Endothelial cell of umbilical vein (primary cell): ENCODE data around the gene NKAIN4. TPM values are rescaled to one million over a fixed set of nuclear protein-coding genes. Genes with fewer than 3 reads are reported as not detected.

ENCODE experiments used
- BruUV-seq: library from RNA; stranded (reverse); fragments of 400-500 nt; replicated peaks from 2 replicates; lab custom pipeline; 2021; lab: Mats Ljungman, UMichigan
- CTCF ChIA-PET: fragments of 300-600, 350-600 bp; sonication (Branson Sonifier 250); formaldehyde crosslinking; loops from one replicate; lab custom pipeline; 2021; ENCODE audit warnings: antibody characterized with exemption, inconsistent platforms; lab: Charles Lee
- POLR2A ChIA-PET: fragments of 300-600, 350-600 bp; sonication (Branson Sonifier 250); formaldehyde crosslinking; loops from one replicate; lab custom pipeline; 2021; ENCODE audit warnings: antibody characterized with exemption, inconsistent platforms; lab: Charles Lee
- DNase-seq: peaks from one replicate; pipeline ENCODE4 v3.0.0-alpha.2; 2011; ENCODE audit warnings: low read depth, low spot score
- FAIRE-seq: peaks from 2 replicates; lab custom pipeline; 2011; peaks lifted over from hg19 to GRCh38; lab: Jason Lieb, UNC
- H2AFZ ChIP-seq: 2 replicates; pipeline ENCODE4 v1.6.0; 2012; ENCODE audit warnings: low read depth, low read length, control low read depth, inconsistent platforms
- H3K27ac ChIP-seq: 2 replicates; pipeline ENCODE4 v1.5.1; 2011; ENCODE audit warnings: low read depth, mild to moderate bottlenecking, control low read depth, low read length, moderate library complexity; ENCODE audit not compliant: insufficient read depth
- H3K27me3 ChIP-seq, 2 experiments: 2 replicates each; pipeline versions ENCODE4 v1.6.0 to v1.6.1; 2011; ENCODE audit warnings: low read length in 2 of 2, mixed read lengths in 1 of 2; ENCODE audit not compliant: control insufficient read depth in 2 of 2, insufficient read depth in 2 of 2
- H3K36me3 ChIP-seq, 2 experiments: 2 replicates in 1 of 2; 3 replicates in 1 of 2; pipeline ENCODE4 v1.5.1; 2011; ENCODE audit warnings: low read length in 2 of 2, mild to moderate bottlenecking in 1 of 2, moderate library complexity in 1 of 2; ENCODE audit not compliant: control insufficient read depth in 2 of 2, insufficient read depth in 2 of 2; ENCODE audit errors: extremely low read depth in 1 of 2
- H3K4me1 ChIP-seq: 3 replicates; pipeline ENCODE4 v1.5.1; 2011; ENCODE audit warnings: mild to moderate bottlenecking, low read length; ENCODE audit not compliant: control insufficient read depth, insufficient read depth; ENCODE audit errors: extremely low read depth
- H3K4me2 ChIP-seq: 2 replicates; pipeline ENCODE4 v1.6.1; 2011; ENCODE audit warnings: low read length, control low read depth, mixed read lengths; ENCODE audit not compliant: insufficient read depth
- H3K4me3 ChIP-seq, 3 experiments: fragments of 200-600 bp in 1 of 3; sonication (generic), shearing (Covaris generic) in 1 of 3; replicated peaks in 1 of 3; 2 replicates each; pipeline ENCODE4 v1.5.1; 2011 to 2016; ENCODE audit warnings: control low read depth in 3 of 3, low read length in 3 of 3, mild to moderate bottlenecking in 2 of 3, inconsistent platforms in 1 of 3, low read depth in 1 of 3, moderate library complexity in 1 of 3; ENCODE audit not compliant: insufficient read depth in 1 of 3
- H3K79me2 ChIP-seq: 2 replicates; pipeline ENCODE4 v1.6.0; 2012; ENCODE audit warnings: low read length, inconsistent platforms; ENCODE audit not compliant: control insufficient read depth, insufficient read depth
- H3K9ac ChIP-seq: replicated peaks from 2 replicates; pipeline ENCODE3; 2011; ENCODE audit warnings: low read length, control low read depth; ENCODE audit not compliant: insufficient read depth; ENCODE audit errors: extremely low read depth
- H3K9me1 ChIP-seq: replicated peaks from 3 replicates; pipeline ENCODE4 v1.6.0; 2011; ENCODE audit warnings: mild to moderate bottlenecking, low read length; ENCODE audit not compliant: control insufficient read depth, insufficient read depth; ENCODE audit errors: extremely low read depth
- H3K9me3 ChIP-seq: replicated peaks from 2 replicates; pipeline ENCODE4 v1.5.1; 2012; ENCODE audit warnings: low read length, inconsistent platforms; ENCODE audit not compliant: control insufficient read depth, insufficient read depth
- H4K20me1 ChIP-seq: replicated peaks from 2 replicates; pipeline ENCODE3; 2011; ENCODE audit warnings: mild to moderate bottlenecking, low read length; ENCODE audit not compliant: control insufficient read depth, insufficient read depth; ENCODE audit errors: extremely low read depth
- EZH2 ChIP-seq: IDR thresholded peaks from 2 replicates; pipeline ENCODE4 v1.6.1; 2012; ENCODE audit warnings: borderline replicate concordance, low read depth, mild to moderate bottlenecking, moderate library complexity, low read length, inconsistent platforms; ENCODE audit not compliant: severe bottlenecking
- FOS ChIP-seq: IDR thresholded peaks from 2 replicates; pipeline ENCODE4 v1.6.1; 2011; ENCODE audit warnings: mild to moderate bottlenecking, low read length, moderate library complexity, borderline replicate concordance; ENCODE audit not compliant: insufficient read depth
- GATA2 ChIP-seq: IDR thresholded peaks from 2 replicates; pipeline ENCODE4 v1.7.0; 2011; ENCODE audit warnings: low read depth, mild to moderate bottlenecking, moderate library complexity, mixed read lengths, low read length; ENCODE audit not compliant: insufficient read length, insufficient read depth
- JUN ChIP-seq: IDR thresholded peaks from 2 replicates; pipeline ENCODE4 v1.6.1; 2011; ENCODE audit warnings: borderline replicate concordance, low read depth; ENCODE audit not compliant: insufficient read length, insufficient read depth
- MYC ChIP-seq: IDR thresholded peaks from one replicate; pipeline ENCODE4 v1.6.1; 2011; ENCODE audit warnings: mild to moderate bottlenecking, low read depth, low read length
- POLR2A ChIP-seq: IDR thresholded peaks from 2 replicates; pipeline ENCODE4 v1.6.1; 2012; ENCODE audit warnings: low read depth, mild to moderate bottlenecking, control low read depth, low read length
- POLR2AphosphoS5 ChIP-seq: IDR thresholded peaks from 2 replicates; pipeline ENCODE4 v1.6.1; 2012; ENCODE audit warnings: low read depth, mild to moderate bottlenecking, control low read depth, low read length, moderate library complexity; ENCODE audit not compliant: insufficient read depth
- dilution Hi-C: fragments of 300-500 bp; cut with MboI; formaldehyde crosslinking; loops from one replicate; pipeline ENCODE4 v1.15.0; 2019; ENCODE audit warnings: low sequenced_read_pairs; ENCODE audit not compliant: extremely low pct_ligation_motif_present
- intact Hi-C: fragments of 100-400 bp; cut with micrococcal nuclease; formaldehyde crosslinking; loops from one replicate; pipeline ENCODE4 v1.10.0; 2022
- polyA plus RNA-seq, 4 experiments: library from polyadenylated mRNA; depleted of rRNA in 3 of 4; stranded (reverse) in 3 of 4; unstranded in 1 of 4; fragments of >200 nt; gene quantifications; 2 replicates each; pipeline versions ENCODE4 v1.2.1 to v1.2.3, GENCODE V29; 2011 to 2012; ENCODE audit warnings: missing spikeins in 1 of 4
- total RNA-seq: library from RNA; stranded (reverse); gene quantifications from 2 replicates; pipeline ENCODE4 v1.2.3, GENCODE V29; 2021
- TF ChIP-seq, protein P1 (sequence below), 2 donors: IDR thresholded peaks; 1 replicate in 1 of 2; 2 replicates in 1 of 2; pipeline ENCODE4 v1.5.1; 2011; ENCODE audit warnings: low read length in 2 of 2, mild to moderate bottlenecking in 2 of 2, moderate library complexity in 2 of 2, control low read depth in 1 of 2, inconsistent platforms in 1 of 2, low read depth in 1 of 2; ENCODE audit not compliant: insufficient read depth in 1 of 2; ENCODE audit errors: extremely low read depth in 1 of 2
- TF ChIP-seq, protein P2 (sequence below): IDR thresholded peaks from 2 replicates; pipeline ENCODE4 v1.6.1; 2011; ENCODE audit not compliant: insufficient read depth, insufficient read length

The NKAIN4 gene
- total and polyA plus RNA-seq, 2 donors (not counting 3 experiments of a cell fraction or from before 2014, with no cell fraction given): 0.04 TPM; not detected in 1

DNA sequence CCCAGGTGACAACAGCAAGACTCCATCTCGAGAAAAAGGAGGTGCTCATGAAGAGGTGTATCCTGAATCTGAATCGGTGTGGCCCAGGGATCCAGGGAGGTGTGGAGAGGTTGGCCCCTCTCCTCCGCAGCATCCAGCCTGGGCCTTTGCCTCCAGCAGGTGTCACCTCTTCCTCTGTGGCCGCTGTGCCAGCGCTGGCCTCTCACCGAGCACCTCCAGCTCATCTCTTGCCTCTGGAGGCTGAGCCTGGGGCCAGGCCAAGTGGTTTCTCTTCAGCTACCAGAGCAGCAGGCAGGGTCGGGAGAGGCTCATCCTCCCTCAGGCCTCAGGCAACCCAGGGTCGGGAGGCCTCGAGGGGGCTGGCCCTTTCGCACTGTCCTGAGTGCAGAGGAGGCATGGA, 37.5 kb upstream of the NKAIN4 start:
- no peak for DNase-seq
- Histone ChIP-seq H4K20me1 (no peaks in the 10 kb centered on the region), H3K4me1 (no peaks in the 10 kb centered on the region), H3K27ac (no peak overlapping the region), H3K36me3 (peaks cover 0 to 9% of the 10 kb centered on the region in 2 experiments), H3K4me2 (no peak overlapping the region), H3K9me3 (no peaks in the 10 kb centered on the region), H2AFZ (no peak overlapping the region), H3K4me3 (no peak overlapping the region), H3K9me1 (no peaks in the 10 kb centered on the region), H3K27me3 (peaks cover 8 to 12% of the 10 kb centered on the region in 2 experiments), H3K9ac (no peak overlapping the region), H3K79me2 (no peaks in the 10 kb centered on the region)
- intact Hi-C loops (loop anchor here (5.0 kb wide), 1 partner anchor 70 kb away; no protein-coding TSS in a partner anchor), dilution Hi-C loops (no loop called here)
- BruUV-seq: no TSS peak
- TF ChIP-seq POLR2AphosphoS5: no peak
- no peak for TF ChIP-seq POLR2A
- no peak for TF ChIP-seq EZH2
- TF ChIP-seq JUN: no peak
- TF ChIP-seq GATA2: no peak
- TF ChIP-seq, protein P1, sequence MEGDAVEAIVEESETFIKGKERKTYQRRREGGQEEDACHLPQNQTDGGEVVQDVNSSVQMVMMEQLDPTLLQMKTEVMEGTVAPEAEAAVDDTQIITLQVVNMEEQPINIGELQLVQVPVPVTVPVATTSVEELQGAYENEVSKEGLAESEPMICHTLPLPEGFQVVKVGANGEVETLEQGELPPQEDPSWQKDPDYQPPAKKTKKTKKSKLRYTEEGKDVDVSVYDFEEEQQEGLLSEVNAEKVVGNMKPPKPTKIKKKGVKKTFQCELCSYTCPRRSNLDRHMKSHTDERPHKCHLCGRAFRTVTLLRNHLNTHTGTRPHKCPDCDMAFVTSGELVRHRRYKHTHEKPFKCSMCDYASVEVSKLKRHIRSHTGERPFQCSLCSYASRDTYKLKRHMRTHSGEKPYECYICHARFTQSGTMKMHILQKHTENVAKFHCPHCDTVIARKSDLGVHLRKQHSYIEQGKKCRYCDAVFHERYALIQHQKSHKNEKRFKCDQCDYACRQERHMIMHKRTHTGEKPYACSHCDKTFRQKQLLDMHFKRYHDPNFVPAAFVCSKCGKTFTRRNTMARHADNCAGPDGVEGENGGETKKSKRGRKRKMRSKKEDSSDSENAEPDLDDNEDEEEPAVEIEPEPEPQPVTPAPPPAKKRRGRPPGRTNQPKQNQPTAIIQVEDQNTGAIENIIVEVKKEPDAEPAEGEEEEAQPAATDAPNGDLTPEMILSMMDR (IDR thresholded peaks at IDR 0.05; ENCODE audit: extremely low read depth in 1 of 2, insufficient read depth in 1 of 2, low read depth in 1 of 2, low read length in 2 of 2): no peak
- TF ChIP-seq FOS: no peak
- no peak for TF ChIP-seq MYC
- TF ChIP-seq, protein P2, sequence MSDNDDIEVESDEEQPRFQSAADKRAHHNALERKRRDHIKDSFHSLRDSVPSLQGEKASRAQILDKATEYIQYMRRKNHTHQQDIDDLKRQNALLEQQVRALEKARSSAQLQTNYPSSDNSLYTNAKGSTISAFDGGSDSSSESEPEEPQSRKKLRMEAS: no peak
- CTCF ChIA-PET: interaction anchor here (1.3 to 3.8 kb wide), 6 partner anchors 9 to 109 kb away, joined by 3 to 50 read pairs (median 5); partner anchors contain the start of gene ARFGAP1
- FAIRE-seq: no peak
- POLR2A ChIA-PET: no interaction called here
